Airway epithelial cell (primary cell): Measurements from ENCODE around the gene NXF2B. TPM values are rescaled to one million over a fixed set of nuclear protein-coding genes. Genes with fewer than 3 reads are reported as not detected.

ENCODE experiments used
- total RNA-seq: library from RNA; depleted of rRNA; stranded (reverse); fragments of >200 nt; gene quantifications from 2 replicates; pipeline ENCODE4 v1.2.3, GENCODE V29; 2015

Gene NXF2B
- total RNA-seq: not detected in 2 replicates

GRCh38 chrX:102439908-102440307 lies at the start of gene NXF2B:
Gene NXF2B (minus strand): TSS chrX:102440008. CDS start chrX:102380036, 59,972 bp downstream.

GRCh38 chrX:102471762-102472220 lies 32.0 kb upstream of the NXF2B start, which contains the start of gene TCP11X2:
Gene TCP11X2 (minus strand): TSS chrX:102471812.

Other genes with a start within 250 kb of the NXF2B start
- not detected in 2 replicates for gene TCP11X1, start 224.7 kb downstream of the NXF2B start, total RNA-seq
- gene NXF2, start 192.8 kb downstream of the NXF2B start, total RNA-seq: not detected in 2 replicates
- not detected in 2 replicates for gene TCP11X2, start 31.8 kb upstream of the NXF2B start, total RNA-seq
- 1.1 and 4.3 TPM in 2 replicates for gene TMSB15A, start 76.7 kb upstream of the NXF2B start, total RNA-seq
- 4.9 and 9.7 TPM in 2 replicates for gene ARMCX5, start 159.5 kb upstream of the NXF2B start, total RNA-seq
- gene GPRASP1, start 211.5 kb upstream of the NXF2B start, total RNA-seq: 0.14 and 1.1 TPM in 2 replicates